DOHH2 (cell line): Measurements from ENCODE around the gene UBE2QL1.

Source experiments
- H3F3A ChIP-seq: fragments of 200-600 bp; sonication (generic), shearing (Covaris generic); 2 replicates; pipeline ENCODE4 v1.6.0; 2016; ENCODE audit warnings: antibody characterized with exemption, mild to moderate bottlenecking; ENCODE audit not compliant: control insufficient read depth, insufficient read depth
- H3K27ac ChIP-seq: fragments of 200-600 bp; sonication (generic); 2 replicates; pipeline ENCODE4 v1.5.1; 2014; ENCODE audit warnings: low read depth, mild to moderate bottlenecking, low read length, moderate library complexity
- H3K27me3 ChIP-seq: fragments of 200-600 bp; sonication (generic); 2 replicates; pipeline ENCODE4 v1.6.1; 2014; ENCODE audit warnings: mild to moderate bottlenecking, low read length, mixed read lengths; ENCODE audit not compliant: control insufficient read depth
- H3K36me3 ChIP-seq: fragments of 200-600 bp; sonication (generic); 2 replicates; pipeline ENCODE4 v1.6.1; 2014; ENCODE audit warnings: mild to moderate bottlenecking, low read length, moderate library complexity, mixed read lengths; ENCODE audit not compliant: control insufficient read depth
- H3K4me1 ChIP-seq: fragments of 200-600 bp; sonication (generic); 2 replicates; pipeline ENCODE4 v1.6.1; 2014; ENCODE audit warnings: mild to moderate bottlenecking, low read length, mixed read lengths; ENCODE audit not compliant: control insufficient read depth
- H3K4me2 ChIP-seq: fragments of 200-600 bp; sonication (generic); 2 replicates; pipeline ENCODE4 v1.6.0; 2014; ENCODE audit warnings: mild to moderate bottlenecking, low read length, moderate library complexity
- H3K4me3 ChIP-seq: fragments of 200-600 bp; sonication (generic); 2 replicates; pipeline ENCODE4 v1.5.1; 2014; ENCODE audit warnings: mild to moderate bottlenecking, low read length, mixed read lengths
- H3K79me2 ChIP-seq: fragments of 200-600 bp; sonication (generic); 2 replicates; pipeline ENCODE4 v1.6.1; 2014; ENCODE audit warnings: mild to moderate bottlenecking, low read length, mixed read lengths; ENCODE audit not compliant: control insufficient read depth
- H3K9me2 ChIP-seq: fragments of 200-600 bp; sonication (generic); replicated peaks from 2 replicates; pipeline ENCODE4 v1.6.1; 2014; ENCODE audit warnings: mild to moderate bottlenecking, low read length, mixed read lengths; ENCODE audit not compliant: control insufficient read depth
- H3K9me3 ChIP-seq: fragments of 200-600 bp; sonication (generic); 2 replicates; pipeline ENCODE4 v1.6.1; 2014; ENCODE audit warnings: antibody characterized with exemption, low read length, mixed read lengths; ENCODE audit not compliant: control insufficient read depth, insufficient read depth
- H4K20me1 ChIP-seq: fragments of 200-600 bp; sonication (generic); 2 replicates; pipeline ENCODE4 v1.6.0; 2014; ENCODE audit warnings: low read depth, mild to moderate bottlenecking, antibody characterized with exemption, low read length, moderate library complexity; ENCODE audit not compliant: control insufficient read depth, insufficient read depth
- EZH2phosphoT487 ChIP-seq: fragments of 200-600 bp; sonication (generic); IDR thresholded peaks from 2 replicates; pipeline ENCODE4 v1.6.1; 2017; ENCODE audit warnings: borderline replicate concordance, mild to moderate bottlenecking, antibody characterized with exemption, low read length, moderate library complexity, mixed read lengths
- TF ChIP-seq, protein P1 (sequence below): fragments of 200-600 bp; sonication (generic); IDR thresholded peaks from one replicate; pipeline ENCODE4 v1.5.1; 2014; ENCODE audit warnings: antibody characterized with exemption, mild to moderate bottlenecking, low read depth, low read length; ENCODE audit not compliant: poor library complexity, severe bottlenecking

UBE2QL1 gene

DNA sequence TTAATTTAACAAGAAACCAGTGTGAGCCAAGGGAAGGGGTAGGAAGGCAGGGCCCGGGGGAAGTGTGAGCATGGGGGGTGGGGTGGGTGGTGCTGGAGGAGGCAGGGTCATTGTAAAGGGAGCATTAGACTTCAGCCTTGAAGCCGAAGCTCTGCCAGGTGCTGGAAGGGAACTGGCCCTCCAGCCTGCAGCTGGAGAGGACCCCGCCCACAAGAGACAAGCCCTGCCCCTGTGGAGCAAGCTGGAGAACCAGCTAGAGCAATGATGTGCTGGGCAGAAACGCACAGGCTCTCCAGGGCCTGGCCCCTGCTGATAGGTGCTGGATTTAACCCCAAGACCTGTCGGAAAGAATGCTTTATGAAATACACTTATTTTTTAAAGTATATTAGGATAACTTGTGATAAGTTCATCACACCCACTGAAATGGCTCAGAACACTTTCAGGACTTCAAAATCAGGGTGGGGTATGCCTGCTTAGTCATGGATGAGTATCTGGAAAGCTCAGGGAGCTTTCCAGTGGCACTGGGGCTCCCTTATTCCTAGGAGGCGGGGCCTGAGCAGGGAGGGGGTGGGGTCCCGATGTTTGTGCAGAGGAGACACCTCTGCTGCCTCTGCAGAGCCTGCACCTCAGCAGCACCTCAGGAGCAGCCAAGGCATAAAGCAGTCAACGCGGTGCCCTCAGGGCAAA, 27.1 kb downstream of the UBE2QL1 start:
- H3K79me2 ChIP-seq, result no peaks in the 10 kb centered on the region
- TF ChIP-seq EZH2phosphoT487, result no peak
- TF ChIP-seq, protein P1, sequence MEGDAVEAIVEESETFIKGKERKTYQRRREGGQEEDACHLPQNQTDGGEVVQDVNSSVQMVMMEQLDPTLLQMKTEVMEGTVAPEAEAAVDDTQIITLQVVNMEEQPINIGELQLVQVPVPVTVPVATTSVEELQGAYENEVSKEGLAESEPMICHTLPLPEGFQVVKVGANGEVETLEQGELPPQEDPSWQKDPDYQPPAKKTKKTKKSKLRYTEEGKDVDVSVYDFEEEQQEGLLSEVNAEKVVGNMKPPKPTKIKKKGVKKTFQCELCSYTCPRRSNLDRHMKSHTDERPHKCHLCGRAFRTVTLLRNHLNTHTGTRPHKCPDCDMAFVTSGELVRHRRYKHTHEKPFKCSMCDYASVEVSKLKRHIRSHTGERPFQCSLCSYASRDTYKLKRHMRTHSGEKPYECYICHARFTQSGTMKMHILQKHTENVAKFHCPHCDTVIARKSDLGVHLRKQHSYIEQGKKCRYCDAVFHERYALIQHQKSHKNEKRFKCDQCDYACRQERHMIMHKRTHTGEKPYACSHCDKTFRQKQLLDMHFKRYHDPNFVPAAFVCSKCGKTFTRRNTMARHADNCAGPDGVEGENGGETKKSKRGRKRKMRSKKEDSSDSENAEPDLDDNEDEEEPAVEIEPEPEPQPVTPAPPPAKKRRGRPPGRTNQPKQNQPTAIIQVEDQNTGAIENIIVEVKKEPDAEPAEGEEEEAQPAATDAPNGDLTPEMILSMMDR, result no peak

DNA sequence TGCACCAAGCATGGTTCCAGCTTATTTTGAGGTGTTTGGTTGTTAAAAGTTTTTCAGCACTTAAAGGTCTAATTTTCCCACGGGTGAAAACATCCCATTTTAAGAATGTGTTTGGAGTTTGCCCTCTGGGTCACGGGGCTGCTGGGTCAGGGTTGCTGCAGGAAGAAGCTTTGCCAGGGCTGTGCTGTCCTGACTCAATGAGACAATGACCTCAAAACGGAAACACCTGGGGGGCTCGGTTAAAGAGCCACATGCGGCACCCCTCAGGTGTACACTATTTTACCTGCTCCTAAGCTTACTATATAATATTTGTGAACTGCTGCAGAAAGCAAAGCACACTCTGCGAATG, 27.6 kb downstream of the UBE2QL1 start:
- TF ChIP-seq EZH2phosphoT487, result no peak
- TF ChIP-seq, protein P1, result no peak
- H4K20me1 ChIP-seq, result no peaks in the 10 kb centered on the region
- no peak overlapping the region for H3K4me2 ChIP-seq

More for the DNA sequence above, 27.1 kb downstream of the UBE2QL1 start:
- Histone ChIP-seq H3K4me2 (no peak overlapping the region), H3K4me3 (no peak overlapping the region), H3K27ac (no peak overlapping the region), H3K4me1 (no peaks in the 10 kb centered on the region), H3F3A (no peaks in the 10 kb centered on the region), H3K36me3 (no peaks in the 10 kb centered on the region), H3K9me2 (no peaks in the 10 kb centered on the region), H3K27me3 (no peaks in the 10 kb centered on the region), H4K20me1 (no peaks in the 10 kb centered on the region), H3K9me3 (no peaks in the 10 kb centered on the region)

DNA sequence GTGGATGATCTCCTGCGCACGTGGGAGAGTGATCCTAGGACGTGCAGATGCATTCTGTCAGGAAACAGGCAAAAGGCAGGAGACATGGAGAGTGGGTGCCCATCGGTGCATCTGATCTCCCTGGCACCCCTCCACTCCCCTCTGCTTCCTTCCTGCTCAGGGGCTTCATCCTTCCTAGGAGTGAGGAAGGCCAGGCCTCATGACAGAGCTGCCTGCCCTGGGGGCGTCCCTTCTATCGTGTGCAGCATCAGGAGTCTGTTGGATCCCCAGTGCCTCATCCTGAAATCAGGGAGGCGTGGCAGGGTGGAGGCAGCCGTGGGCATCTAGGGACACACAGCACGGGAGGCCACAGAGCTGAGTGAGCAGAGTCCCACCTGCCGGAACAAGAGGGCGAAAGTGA, 30.1 kb downstream of the UBE2QL1 start:
- Histone ChIP-seq H3K4me2 (no peak overlapping the region), H4K20me1 (no peaks in the 10 kb centered on the region), H3K9me2 (no peaks in the 10 kb centered on the region), H3F3A (no peaks in the 10 kb centered on the region), H3K4me3 (no peak overlapping the region), H3K27ac (no peak overlapping the region), H3K79me2 (no peaks in the 10 kb centered on the region), H3K36me3 (no peaks in the 10 kb centered on the region), H3K4me1 (no peaks in the 10 kb centered on the region), H3K9me3 (no peaks in the 10 kb centered on the region), H3K27me3 (no peaks in the 10 kb centered on the region)
- TF ChIP-seq, protein P1, result no peak
- no peak for TF ChIP-seq EZH2phosphoT487

More for the DNA sequence above, 27.6 kb downstream of the UBE2QL1 start:
- Histone ChIP-seq H3K9me2 (no peaks in the 10 kb centered on the region), H3K4me3 (no peak overlapping the region), H3K9me3 (no peaks in the 10 kb centered on the region), H3K27me3 (no peaks in the 10 kb centered on the region), H3K36me3 (no peaks in the 10 kb centered on the region), H3F3A (no peaks in the 10 kb centered on the region), H3K79me2 (no peaks in the 10 kb centered on the region), H3K4me1 (no peaks in the 10 kb centered on the region), H3K27ac (no peak overlapping the region)
